ENCODE results near the gene TIGAR.

TIGAR gene

DNA sequence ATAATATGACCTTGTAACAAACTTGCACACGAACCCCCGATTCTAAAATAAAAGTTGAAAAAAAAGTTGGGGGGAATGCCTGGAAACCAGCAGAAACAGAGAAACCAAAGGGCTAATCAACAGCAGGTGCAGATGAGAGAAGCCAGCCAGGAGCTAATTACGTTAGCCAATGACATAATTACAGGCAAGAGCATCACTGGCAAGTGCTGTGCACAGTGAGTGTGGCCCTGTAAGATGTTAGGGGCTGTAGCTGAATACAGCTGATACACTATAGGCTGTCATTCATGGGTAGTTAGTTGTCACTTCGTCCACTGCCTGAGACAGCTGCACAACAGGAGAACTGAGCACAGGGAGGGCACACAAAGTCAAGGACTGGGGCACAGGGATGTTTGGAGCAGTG, 65.8 kb downstream of the TIGAR start:
- no peak for DNase-seq

- DNase-seq, result no peak
Measured at GRCh38 chr12:4387607-4388006, 66.6 kb downstream of the TIGAR start.

GRCh38 chr12:4388032-4388431, 67.0 kb downstream of the TIGAR start:
- DNase-seq, result no peak

DNA sequence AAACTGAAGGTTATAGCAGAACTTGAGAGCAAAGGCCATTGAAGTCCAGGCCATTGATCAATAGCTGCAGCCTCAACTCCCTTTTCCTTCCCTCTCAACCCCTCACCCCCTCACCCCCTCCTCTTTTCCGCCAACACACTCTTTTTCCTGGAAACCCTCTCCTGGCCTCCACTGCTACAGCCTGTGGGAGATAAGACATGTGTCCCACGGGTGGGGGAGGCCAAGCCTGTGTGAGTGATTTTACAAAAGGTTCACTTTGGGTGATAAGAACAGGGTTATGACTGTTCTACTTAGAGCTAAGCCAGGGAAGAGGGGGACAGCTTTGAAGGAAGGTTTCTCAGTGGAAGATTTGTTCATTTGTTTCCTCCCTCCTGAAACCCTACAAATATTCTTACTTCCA, 67.6 kb downstream of the TIGAR start:
- no peak for DNase-seq

GRCh38 chr12:4392223-4392742, 71.3 kb downstream of the TIGAR start:
- no peak for DNase-seq

DNA sequence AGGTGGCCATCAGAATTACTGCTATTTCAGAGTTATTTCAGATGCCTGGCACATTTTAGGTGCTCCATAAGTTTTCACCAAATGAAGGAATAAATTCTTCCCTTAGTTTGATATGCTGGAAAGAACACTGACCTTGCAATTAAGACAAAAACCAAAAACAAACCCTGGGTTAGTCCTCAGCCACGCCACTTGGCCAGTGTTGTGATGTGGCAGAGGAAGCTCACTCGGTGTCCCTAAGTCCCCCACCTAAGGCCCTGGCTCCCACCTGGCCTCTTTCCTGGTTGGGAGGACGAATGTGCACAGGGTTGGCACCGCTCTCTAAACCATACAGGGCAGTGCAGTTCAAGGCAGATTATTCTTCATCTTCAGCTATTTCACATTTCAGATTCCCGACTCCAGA, 72.2 kb downstream of the TIGAR start:
- DNase-seq, result no peak

DNA sequence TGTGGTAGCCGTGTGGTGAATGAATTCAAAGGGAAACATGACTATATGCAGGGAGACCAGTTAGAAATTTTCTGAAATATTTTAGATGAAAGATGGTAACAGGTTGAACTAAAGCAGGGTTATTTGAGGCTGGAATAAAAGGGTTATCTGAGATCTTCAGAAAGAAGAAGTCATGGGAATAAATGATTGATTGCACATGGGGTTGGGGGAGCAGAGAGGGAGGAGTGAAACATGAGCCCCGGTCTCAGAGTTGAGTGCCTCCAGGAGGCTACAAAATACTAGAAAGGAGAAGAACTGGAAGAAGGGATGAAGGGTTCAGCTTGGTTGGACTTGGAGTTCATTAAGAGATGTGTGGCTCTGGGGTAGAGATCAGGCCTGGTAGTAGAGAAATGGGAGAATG, 74.8 kb downstream of the TIGAR start:
- DNase-seq, result no peak

DNA sequence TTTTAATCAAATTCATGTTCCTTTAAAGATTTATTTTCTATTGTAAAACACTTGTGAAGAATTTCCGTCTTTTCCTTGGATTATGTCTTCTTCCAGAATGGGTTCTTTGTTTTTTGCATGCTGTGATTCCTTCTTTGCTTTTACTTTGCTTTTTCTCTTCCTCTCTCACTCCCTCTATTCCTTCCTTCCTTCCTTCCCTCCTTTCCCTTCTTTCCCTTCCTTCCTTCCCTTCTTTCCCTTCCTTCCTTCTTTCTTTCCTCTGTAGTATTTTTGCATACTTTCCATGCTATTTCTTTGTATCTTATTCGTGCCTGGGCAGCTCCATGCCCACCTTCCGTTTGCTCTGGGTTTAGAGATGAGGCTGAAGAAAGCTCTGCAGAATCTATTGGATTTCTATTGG, 80.1 kb downstream of the TIGAR start:
- DNase-seq, result no peak

DNA sequence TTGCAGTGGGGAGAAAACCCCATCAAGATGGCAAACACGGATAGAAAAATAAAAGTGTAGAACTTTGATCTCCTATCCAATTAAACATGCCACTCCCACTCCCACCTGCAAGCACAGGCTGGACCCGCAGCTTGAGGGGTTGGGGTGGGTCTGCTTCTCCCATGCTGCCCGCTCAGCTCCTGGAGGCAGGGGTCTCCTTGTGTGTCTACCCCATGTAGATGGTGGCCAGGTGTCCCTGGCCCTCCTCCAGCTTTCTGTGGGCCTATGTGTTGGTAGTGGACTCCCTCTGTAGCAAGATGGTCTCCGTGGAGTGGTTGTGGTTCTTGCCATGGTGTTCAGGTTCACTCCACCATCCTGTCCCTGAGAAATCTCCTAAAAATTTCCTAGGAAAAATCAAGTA, 82.0 kb downstream of the TIGAR start:
- no peak for DNase-seq

Measured in 8988T (cell line).